Dendritic cell treated with granulocyte-macrophage colony-stimulating factor and Interleukin-4, amounts not matched to agents 40 ng/mL and 50 ng/mL, for 4 days (primary cell): ENCODE results near the gene SLX9.
A peak's percentile ranks its signal among the peaks of the same experiment; 100 is the strongest.
"Not testable (repeated sequence)": the region's sequence is repeated elsewhere in the genome, so short reads cannot be mapped to it uniquely, and the experiment has no call there.

Source experiments
- H3K27ac Mint-ChIP-seq: one replicate; pipeline ENCODE4 v1.8.0; 2022; ENCODE audit warnings: mild to moderate bottlenecking, mixed read lengths
- H3K27me3 Mint-ChIP-seq: one replicate; pipeline ENCODE4 v1.8.0; 2022; ENCODE audit warnings: mild to moderate bottlenecking, mixed read lengths
- H3K36me3 Mint-ChIP-seq: one replicate; pipeline ENCODE4 v1.8.0; 2022; ENCODE audit warnings: low read depth, mixed read lengths
- H3K4me1 Mint-ChIP-seq: one replicate; pipeline ENCODE4 v1.8.0; 2022; ENCODE audit warnings: low read depth, mixed read lengths
- H3K4me3 Mint-ChIP-seq: one replicate; pipeline ENCODE4 v1.8.0; 2022; ENCODE audit warnings: mild to moderate bottlenecking, moderate library complexity, mixed read lengths
- H3K9me3 Mint-ChIP-seq: one replicate; pipeline ENCODE4 v1.8.0; 2022; ENCODE audit warnings: mixed read lengths
- intact Hi-C: fragments of 100-400 bp; cut with micrococcal nuclease; formaldehyde crosslinking; loops from one replicate; pipeline ENCODE4 v1.15.0; 2022

The SLX9 gene

GRCh38 chr21:44967082-44968047, 27.5 kb downstream of the SLX9 start:
- Mint-ChIP-seq H3K27ac (peak overlapping the region; percentile 15), H3K4me1 (peaks cover 67% of the 10 kb centered on the region), H3K27me3 (peaks cover 6% of the 10 kb centered on the region), H3K4me3 (no peak overlapping the region), H3K36me3 (peaks cover 92% of the 10 kb centered on the region), H3K9me3 (no peaks in the 10 kb centered on the region)
- intact Hi-C loops: no loop called here

- Mint-ChIP-seq H3K36me3 (peaks cover 92% of the 10 kb centered on the region), H3K4me3 (no peak overlapping the region), H3K27me3 (peaks cover 6% of the 10 kb centered on the region), H3K9me3 (no peaks in the 10 kb centered on the region), H3K27ac (peak overlapping the region; percentile 6), H3K4me1 (peaks cover 73% of the 10 kb centered on the region)
- intact Hi-C loops: no loop called here
These were observed 29.3 kb downstream of the SLX9 start for GRCh38 chr21:44969066-44969670.

GRCh38 chr21:44969931-44970755, 30.3 kb downstream of the SLX9 start:
- peaks cover 92% of the 10 kb centered on the region for H3K36me3 Mint-ChIP-seq
- peaks cover 65% of the 10 kb centered on the region for H3K4me1 Mint-ChIP-seq
- peaks cover 3% of the 10 kb centered on the region for H3K27me3 Mint-ChIP-seq
- H3K27ac Mint-ChIP-seq: peak overlapping the region; percentile 6
- intact Hi-C loops: no loop called here
- H3K4me3 Mint-ChIP-seq: no peak overlapping the region
- H3K9me3 Mint-ChIP-seq: no peaks in the 10 kb centered on the region

GRCh38 chr21:44970766-44971671, 31.2 kb downstream of the SLX9 start:
- Mint-ChIP-seq H3K9me3 (no peaks in the 10 kb centered on the region), H3K27ac (no peak overlapping the region), H3K4me3 (no peak overlapping the region), H3K4me1 (peaks cover 57% of the 10 kb centered on the region), H3K27me3 (peaks cover 3% of the 10 kb centered on the region), H3K36me3 (peaks cover 95% of the 10 kb centered on the region)
- intact Hi-C loops: no loop called here

GRCh38 chr21:44971672-44971995, 31.8 kb downstream of the SLX9 start:
- no peak overlapping the region for H3K4me3 Mint-ChIP-seq

GRCh38 chr21:44972301-44972814, 32.5 kb downstream of the SLX9 start:
- intact Hi-C loops: no loop called here
- H3K4me3 Mint-ChIP-seq: no peak overlapping the region
- no peak overlapping the region for H3K27ac Mint-ChIP-seq
- no peaks in the 10 kb centered on the region for H3K9me3 Mint-ChIP-seq
- no peaks in the 10 kb centered on the region for H3K27me3 Mint-ChIP-seq
- H3K36me3 Mint-ChIP-seq: peaks cover 97% of the 10 kb centered on the region
- peaks cover 43% of the 10 kb centered on the region for H3K4me1 Mint-ChIP-seq

More at GRCh38 chr21:44971672-44971995, 31.8 kb downstream of the SLX9 start:
- intact Hi-C loops: no loop called here
- no peak overlapping the region for H3K27ac Mint-ChIP-seq
- H3K36me3 Mint-ChIP-seq: peaks cover 97% of the 10 kb centered on the region
- H3K9me3 Mint-ChIP-seq: no peaks in the 10 kb centered on the region
- H3K4me1 Mint-ChIP-seq: peaks cover 51% of the 10 kb centered on the region
- no peaks in the 10 kb centered on the region for H3K27me3 Mint-ChIP-seq

- Mint-ChIP-seq H3K4me3 (no peak overlapping the region), H3K27me3 (no peaks in the 10 kb centered on the region), H3K36me3 (peaks cover 97% of the 10 kb centered on the region), H3K4me1 (peaks cover 39% of the 10 kb centered on the region), H3K27ac (no peak overlapping the region), H3K9me3 (no peaks in the 10 kb centered on the region)
- intact Hi-C loops: no loop called here
These were observed 33.0 kb downstream of the SLX9 start for GRCh38 chr21:44972821-44973220.

- Mint-ChIP-seq H3K4me3 (no peak overlapping the region), H3K27me3 (no peaks in the 10 kb centered on the region), H3K36me3 (peaks cover 95% of the 10 kb centered on the region), H3K4me1 (peaks cover 31% of the 10 kb centered on the region), H3K27ac (no peak overlapping the region), H3K9me3 (no peaks in the 10 kb centered on the region)
- intact Hi-C loops: no loop called here
These were observed 33.8 kb downstream of the SLX9 start for GRCh38 chr21:44973598-44973997.

- H3K27ac Mint-ChIP-seq: no peak overlapping the region
- no peak overlapping the region for H3K4me3 Mint-ChIP-seq
- H3K9me3 Mint-ChIP-seq: no peaks in the 10 kb centered on the region
- H3K4me1 Mint-ChIP-seq: peaks cover 21% of the 10 kb centered on the region
- intact Hi-C loops: no loop called here
- H3K27me3 Mint-ChIP-seq: no peaks in the 10 kb centered on the region
- peaks cover 92% of the 10 kb centered on the region for H3K36me3 Mint-ChIP-seq
These were observed 34.8 kb downstream of the SLX9 start for GRCh38 chr21:44974676-44975075.

GRCh38 chr21:44975720-44976555, 36.1 kb downstream of the SLX9 start:
- H3K4me3 Mint-ChIP-seq: no peak overlapping the region
- H3K36me3 Mint-ChIP-seq: peaks cover 82% of the 10 kb centered on the region
- H3K9me3 Mint-ChIP-seq: no peaks in the 10 kb centered on the region
- H3K4me1 Mint-ChIP-seq: peaks cover 12% of the 10 kb centered on the region
- intact Hi-C loops: no loop called here
- H3K27me3 Mint-ChIP-seq: no peaks in the 10 kb centered on the region
- H3K27ac Mint-ChIP-seq: no peak overlapping the region

- intact Hi-C loops, H3K9me3 Mint-ChIP-seq, H3K27me3 Mint-ChIP-seq, H3K27ac Mint-ChIP-seq, H3K4me3 Mint-ChIP-seq: not testable (repeated sequence)
- Mint-ChIP-seq H3K4me1 (peaks cover 12% of the 10 kb centered on the region), H3K36me3 (peaks cover 74% of the 10 kb centered on the region)
These were observed 36.9 kb downstream of the SLX9 start for GRCh38 chr21:44976556-44977393.
